Liver (tissue), 9 donors: Measurements from ENCODE around the gene IL21R. TPM values are rescaled to one million over a fixed set of nuclear protein-coding genes. Genes with fewer than 3 reads are reported as not detected.

Experiments
- DNase-seq: peaks from one replicate; pipeline ENCODE4 v3.0.0-alpha.2; 2017; ENCODE audit warnings: low spot score
- H3K27ac ChIP-seq, 2 donors: one replicate each; pipeline ENCODE4 v1.7.0; 2013; ENCODE audit warnings: inconsistent platforms in 2 of 2, low read length in 2 of 2, control low read depth in 1 of 2, low read depth in 1 of 2, mild to moderate bottlenecking in 1 of 2
- H3K27me3 ChIP-seq, 4 donors: one replicate each; pipeline versions ENCODE4 v1.6.1 to v1.7.0; 2013; ENCODE audit warnings: low read length in 3 of 4, inconsistent platforms in 1 of 4, mild to moderate bottlenecking in 1 of 4, moderate library complexity in 1 of 4; ENCODE audit not compliant: control insufficient read depth in 4 of 4, insufficient read depth in 4 of 4
- H3K36me3 ChIP-seq, 4 donors: one replicate each; pipeline versions ENCODE4 v1.6.1 to v1.7.0; 2013; ENCODE audit warnings: low read length in 3 of 4, mild to moderate bottlenecking in 3 of 4, low read depth in 1 of 4, moderate library complexity in 1 of 4; ENCODE audit not compliant: control insufficient read depth in 4 of 4, insufficient read depth in 3 of 4
- H3K4me1 ChIP-seq, 4 donors: one replicate each; pipeline versions ENCODE4 v1.6.1 to v1.7.0; 2013; ENCODE audit warnings: low read length in 3 of 4, mild to moderate bottlenecking in 3 of 4, moderate library complexity in 1 of 4; ENCODE audit not compliant: control insufficient read depth in 4 of 4, insufficient read depth in 4 of 4
- H3K4me3 ChIP-seq, 3 donors: one replicate each; pipeline versions ENCODE4 v1.6.1 to v1.7.0; 2013; ENCODE audit warnings: low read length in 3 of 3, control low read depth in 1 of 3, low read depth in 1 of 3, mild to moderate bottlenecking in 1 of 3
- H3K9ac ChIP-seq, 2 donors: one replicate each; pipeline ENCODE4 v1.7.0; 2013; ENCODE audit warnings: low read length in 2 of 2, mild to moderate bottlenecking in 2 of 2, moderate library complexity in 2 of 2, control low read depth in 1 of 2, low read depth in 1 of 2
- H3K9me3 ChIP-seq, 4 donors: one replicate each; pipeline versions ENCODE4 v1.6.1 to v1.7.0; 2013; ENCODE audit warnings: low read length in 3 of 4; ENCODE audit not compliant: control insufficient read depth in 4 of 4
- ATF3 ChIP-seq: IDR thresholded peaks from 2 replicates; pipeline ENCODE4 v1.6.1; 2016; ENCODE audit warnings: antibody characterized with exemption
- EGR1 ChIP-seq, 2 donors: IDR thresholded peaks; 2 replicates each; pipeline ENCODE4 v1.6.1; 2016 to 2018; ENCODE audit warnings: antibody characterized with exemption in 2 of 2, low read depth in 2 of 2
- FOXA1 ChIP-seq: IDR thresholded peaks from 2 replicates; pipeline ENCODE4 v1.6.1; 2016; ENCODE audit warnings: antibody characterized with exemption
- FOXA2 ChIP-seq: IDR thresholded peaks from 2 replicates; pipeline ENCODE4 v1.6.1; 2016; ENCODE audit warnings: antibody characterized with exemption
- GABPA ChIP-seq, 2 donors: IDR thresholded peaks in 1 of 2; conservative IDR thresholded peaks in 1 of 2; 2 replicates each; pipeline ENCODE4 v1.6.1; 2016; ENCODE audit warnings: antibody characterized with exemption in 2 of 2, mild to moderate bottlenecking in 1 of 2, moderate library complexity in 1 of 2
- JUND ChIP-seq, 2 donors: IDR thresholded peaks; 2 replicates each; pipeline ENCODE4 v1.6.1; 2016; ENCODE audit warnings: antibody characterized with exemption in 2 of 2
- NR2F2 ChIP-seq: IDR thresholded peaks from 2 replicates; pipeline ENCODE4 v1.6.1; 2016; ENCODE audit warnings: antibody characterized with exemption
- RAD21 ChIP-seq, 2 donors: IDR thresholded peaks; 2 replicates each; pipeline ENCODE4 v1.6.1; 2016; ENCODE audit warnings: antibody characterized with exemption in 2 of 2, mild to moderate bottlenecking in 2 of 2
- REST ChIP-seq: IDR thresholded peaks from 2 replicates; pipeline ENCODE4 v1.6.1; 2016; ENCODE audit warnings: antibody characterized with exemption, mild to moderate bottlenecking
- RXRA ChIP-seq, 2 donors: IDR thresholded peaks; 2 replicates each; pipeline ENCODE4 v1.6.1; 2017 to 2018; ENCODE audit warnings: antibody characterized with exemption in 2 of 2, mild to moderate bottlenecking in 1 of 2
- SP1 ChIP-seq: IDR thresholded peaks from 2 replicates; pipeline ENCODE4 v1.6.1; 2018; ENCODE audit warnings: antibody characterized with exemption, mild to moderate bottlenecking
- TAF1 ChIP-seq: conservative IDR thresholded peaks from 2 replicates; pipeline ENCODE4 v1.6.1; 2016; ENCODE audit warnings: antibody characterized with exemption, mild to moderate bottlenecking
- YY1 ChIP-seq: IDR thresholded peaks from 2 replicates; pipeline ENCODE4 v1.6.1; 2016; ENCODE audit warnings: antibody characterized with exemption, mild to moderate bottlenecking
- WGBS: extraction: QIAGEN DNeasy Blood & Tissue Kit; methylation state at CpG from one replicate; pipeline ENCODE4 v1.1.7; 2013; 5-methylcytosine and 5-hydroxymethylcytosine counted together
- polyA plus RNA-seq, 2 donors: library from polyadenylated mRNA; stranded (reverse) in 1 of 2; unstranded in 1 of 2; fragments of 200-250 nt in 1 of 2; fragments of >200 nt in 1 of 2; fragmentation: Nextera tagmentation in 1 of 2; extraction: Ambion mirVana in 1 of 2; gene quantifications; one replicate each; pipeline versions ENCODE4 v1.2.1 to v1.2.3, GENCODE V29; 2013 to 2015
- total RNA-seq, 2 donors: library from RNA; depleted of rRNA; stranded (reverse); fragments of >200 nt; gene quantifications; one replicate each; pipeline ENCODE4 v1.2.3, GENCODE V29; 2014
- TF ChIP-seq, protein P1 (sequence below): IDR thresholded peaks from 2 replicates; pipeline ENCODE4 v1.6.1; 2016; ENCODE audit warnings: antibody characterized with exemption
- TF ChIP-seq, protein P2 (sequence below): IDR thresholded peaks from 2 replicates; pipeline ENCODE4 v1.6.1; 2016; ENCODE audit warnings: antibody characterized with exemption
- TF ChIP-seq, protein P3 (sequence below): fragments of 150-350 bp; IDR thresholded peaks from 2 replicates; pipeline ENCODE4 v1.5.1; 2017; ENCODE audit warnings: improper control_type of control experiment, low read depth, low read length; ENCODE audit not compliant: missing input control
- donor health status: healthy.
- donor health status: healthy.
- donor health status: healthy.
- donor health status: healthy.
- donor health status: healthy.

IL21R gene
- total and polyA plus RNA-seq, 4 donors, result 0.19 to 0.84 (median 0.39) TPM

GRCh38 chr16:27414788-27415431 is 12.9 kb downstream of the IL21R start:
- Histone ChIP-seq H3K4me3 (no peak overlapping the region), H3K4me1 (no peaks in the 10 kb centered on the region), H3K27ac (no peak overlapping the region), H3K36me3 (no peaks in the 10 kb centered on the region), H3K27me3 (no peaks in the 10 kb centered on the region), H3K9ac (no peak overlapping the region), H3K9me3 (peaks cover 0 to 8% (median 0%) of the 10 kb centered on the region in 4 donors)
- no peak for TF ChIP-seq NR2F2
- no peak for TF ChIP-seq TAF1
- TF ChIP-seq, protein P1, sequence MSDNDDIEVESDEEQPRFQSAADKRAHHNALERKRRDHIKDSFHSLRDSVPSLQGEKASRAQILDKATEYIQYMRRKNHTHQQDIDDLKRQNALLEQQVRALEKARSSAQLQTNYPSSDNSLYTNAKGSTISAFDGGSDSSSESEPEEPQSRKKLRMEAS, result no peak
- TF ChIP-seq SP1, result no peak
- TF ChIP-seq ATF3, result no peak
- TF ChIP-seq JUND (IDR thresholded peaks at IDR 0.05), result no peak
- no peak for TF ChIP-seq GABPA (IDR thresholded peaks at IDR 0.05 in 1 of 2, conservative IDR thresholded peaks at IDR 0.05 in 1 of 2)
- TF ChIP-seq FOXA2, result no peak
- TF ChIP-seq, protein P2, sequence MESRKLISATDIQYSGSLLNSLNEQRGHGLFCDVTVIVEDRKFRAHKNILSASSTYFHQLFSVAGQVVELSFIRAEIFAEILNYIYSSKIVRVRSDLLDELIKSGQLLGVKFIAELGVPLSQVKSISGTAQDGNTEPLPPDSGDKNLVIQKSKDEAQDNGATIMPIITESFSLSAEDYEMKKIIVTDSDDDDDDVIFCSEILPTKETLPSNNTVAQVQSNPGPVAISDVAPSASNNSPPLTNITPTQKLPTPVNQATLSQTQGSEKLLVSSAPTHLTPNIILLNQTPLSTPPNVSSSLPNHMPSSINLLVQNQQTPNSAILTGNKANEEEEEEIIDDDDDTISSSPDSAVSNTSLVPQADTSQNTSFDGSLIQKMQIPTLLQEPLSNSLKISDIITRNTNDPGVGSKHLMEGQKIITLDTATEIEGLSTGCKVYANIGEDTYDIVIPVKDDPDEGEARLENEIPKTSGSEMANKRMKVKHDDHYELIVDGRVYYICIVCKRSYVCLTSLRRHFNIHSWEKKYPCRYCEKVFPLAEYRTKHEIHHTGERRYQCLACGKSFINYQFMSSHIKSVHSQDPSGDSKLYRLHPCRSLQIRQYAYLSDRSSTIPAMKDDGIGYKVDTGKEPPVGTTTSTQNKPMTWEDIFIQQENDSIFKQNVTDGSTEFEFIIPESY, result no peak
- TF ChIP-seq YY1, result no peak
- no peak for TF ChIP-seq REST
- TF ChIP-seq FOXA1, result no peak
- no peak for TF ChIP-seq EGR1 (IDR thresholded peaks at IDR 0.05; ENCODE audit: low read depth in 2 of 2)
- TF ChIP-seq, protein P3, sequence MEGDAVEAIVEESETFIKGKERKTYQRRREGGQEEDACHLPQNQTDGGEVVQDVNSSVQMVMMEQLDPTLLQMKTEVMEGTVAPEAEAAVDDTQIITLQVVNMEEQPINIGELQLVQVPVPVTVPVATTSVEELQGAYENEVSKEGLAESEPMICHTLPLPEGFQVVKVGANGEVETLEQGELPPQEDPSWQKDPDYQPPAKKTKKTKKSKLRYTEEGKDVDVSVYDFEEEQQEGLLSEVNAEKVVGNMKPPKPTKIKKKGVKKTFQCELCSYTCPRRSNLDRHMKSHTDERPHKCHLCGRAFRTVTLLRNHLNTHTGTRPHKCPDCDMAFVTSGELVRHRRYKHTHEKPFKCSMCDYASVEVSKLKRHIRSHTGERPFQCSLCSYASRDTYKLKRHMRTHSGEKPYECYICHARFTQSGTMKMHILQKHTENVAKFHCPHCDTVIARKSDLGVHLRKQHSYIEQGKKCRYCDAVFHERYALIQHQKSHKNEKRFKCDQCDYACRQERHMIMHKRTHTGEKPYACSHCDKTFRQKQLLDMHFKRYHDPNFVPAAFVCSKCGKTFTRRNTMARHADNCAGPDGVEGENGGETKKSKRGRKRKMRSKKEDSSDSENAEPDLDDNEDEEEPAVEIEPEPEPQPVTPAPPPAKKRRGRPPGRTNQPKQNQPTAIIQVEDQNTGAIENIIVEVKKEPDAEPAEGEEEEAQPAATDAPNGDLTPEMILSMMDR, result no peak
- TF ChIP-seq RAD21 (IDR thresholded peaks at IDR 0.05), result no peak
- no peak for TF ChIP-seq RXRA (IDR thresholded peaks at IDR 0.05)
- WGBS, result 51% methylated on average over 6 of the region's 6 CpGs
- no peak for DNase-seq
